Right forelimb (tissue), 1 donor: ENCODE results near the gene YIPF5.

ENCODE experiments used
- DNase-seq: peaks from one replicate; pipeline ENCODE4 v3.0.0-alpha.2; 2018

The YIPF5 gene

DNA sequence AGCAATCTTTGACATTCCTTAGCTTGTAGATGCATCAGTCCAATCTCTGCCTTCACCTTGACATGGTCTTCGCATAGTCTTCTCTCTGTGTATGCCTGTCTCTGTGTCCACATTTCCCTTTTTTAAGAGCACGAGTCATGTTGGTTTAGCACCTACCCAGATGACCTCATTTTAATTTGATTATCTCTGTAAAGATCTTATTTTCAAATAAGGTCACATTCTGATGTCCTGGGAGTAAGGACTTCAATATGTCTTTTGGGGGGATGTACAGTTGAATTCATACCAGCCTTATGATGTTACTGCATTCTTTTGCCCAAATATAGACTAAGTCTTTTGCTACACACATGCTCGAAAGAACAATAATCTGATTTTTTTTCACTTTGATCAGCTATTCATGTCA lies 7.1 kb upstream of the YIPF5 start:
- DNase-seq, result no peak

DNA sequence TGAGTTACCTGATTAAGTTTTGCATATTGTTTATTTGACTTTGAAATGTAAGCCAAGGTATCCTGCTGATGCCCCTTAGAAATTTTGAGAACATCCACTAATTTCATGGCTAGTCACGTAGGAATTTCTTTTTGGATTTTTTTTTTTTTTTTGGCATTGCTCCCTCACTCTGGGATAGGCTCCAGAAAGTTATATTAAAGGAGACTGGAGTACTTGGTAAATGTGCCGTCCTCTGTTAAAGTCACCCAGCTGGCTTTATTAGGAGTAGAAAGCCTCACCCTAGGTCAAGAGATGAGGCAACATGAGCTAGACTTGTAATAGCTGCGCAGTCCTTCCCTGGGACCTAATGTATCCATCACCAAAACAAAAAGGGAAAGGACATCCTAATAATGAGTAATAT lies 3.3 kb upstream of the YIPF5 start:
- no peak for DNase-seq

DNA sequence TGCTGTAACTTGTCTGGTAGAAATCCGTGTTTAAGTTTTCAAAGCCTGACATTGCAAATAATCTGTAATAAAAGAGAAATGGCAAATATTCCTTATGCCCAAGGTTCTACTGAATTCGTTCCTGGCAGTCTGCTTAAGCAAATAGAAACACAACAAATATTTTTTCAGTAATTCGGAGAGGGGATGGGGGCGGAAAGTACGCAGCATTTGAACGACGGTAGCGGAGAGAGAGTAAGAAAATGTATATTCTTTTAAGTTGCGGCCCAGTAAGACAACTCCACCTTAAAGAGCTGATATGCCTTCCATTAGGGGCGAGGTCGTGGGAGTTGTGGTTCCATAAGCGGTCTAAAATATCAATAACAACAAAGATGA lies 569 bp downstream of the YIPF5 start:
- DNase-seq, result no peak

DNA sequence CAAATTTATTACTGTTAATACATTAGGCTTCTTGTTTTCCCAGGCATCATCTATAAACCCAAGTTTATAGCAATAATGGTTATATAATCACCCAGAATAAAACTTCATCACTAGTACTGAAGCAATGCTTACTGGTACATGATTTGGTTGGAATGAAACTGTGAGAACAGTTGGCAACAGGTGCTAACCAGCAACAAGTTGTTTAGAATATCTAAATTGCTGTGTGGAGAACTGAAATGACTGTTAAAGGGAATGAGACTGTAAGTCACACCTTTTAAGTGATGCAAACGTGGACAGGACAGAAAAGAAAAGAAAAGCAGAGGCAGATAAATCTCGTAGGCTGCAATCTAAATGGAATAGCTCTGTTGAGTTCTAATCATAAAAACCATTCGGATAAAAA lies 2.5 kb downstream of the YIPF5 start:
- DNase-seq, result no peak

DNA sequence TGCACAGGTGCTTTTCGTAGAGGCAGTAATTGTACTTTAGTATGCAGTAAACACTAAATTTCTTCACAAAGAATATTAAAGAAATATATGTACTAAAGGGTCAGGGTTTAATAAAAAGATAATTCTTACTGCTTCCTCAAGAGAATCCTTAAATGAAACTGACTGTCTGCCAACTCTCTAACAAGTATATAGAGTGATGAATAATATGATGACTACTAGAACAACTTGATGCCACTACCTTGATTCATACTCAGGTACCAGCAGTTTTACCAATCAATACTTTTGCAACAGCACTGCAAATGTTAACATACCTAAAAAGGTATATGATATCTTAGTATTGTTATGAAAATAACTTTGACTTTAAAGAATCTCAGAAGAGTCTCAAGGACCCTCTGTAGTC lies 3.8 kb downstream of the YIPF5 start:
- no peak for DNase-seq

DNA sequence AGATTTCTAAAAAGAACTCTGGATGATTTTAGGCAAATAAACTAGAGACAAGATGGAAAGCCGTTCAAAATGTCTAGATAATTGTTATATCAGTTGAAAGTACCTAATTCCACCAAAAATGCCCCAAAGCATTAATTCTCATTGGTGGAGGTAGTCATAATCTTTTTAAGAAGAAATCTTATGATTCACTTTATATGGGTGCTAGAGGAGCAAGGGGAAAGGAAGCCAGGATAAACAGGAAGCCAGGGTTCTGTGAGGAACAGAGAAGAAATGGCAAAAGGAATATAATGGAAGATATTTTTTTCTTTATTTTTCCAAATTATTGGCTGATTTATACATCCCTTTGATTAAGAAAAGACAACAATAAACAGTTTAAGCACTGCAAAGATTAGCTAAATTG lies 7.8 kb downstream of the YIPF5 start:
- DNase-seq, result no peak

DNA sequence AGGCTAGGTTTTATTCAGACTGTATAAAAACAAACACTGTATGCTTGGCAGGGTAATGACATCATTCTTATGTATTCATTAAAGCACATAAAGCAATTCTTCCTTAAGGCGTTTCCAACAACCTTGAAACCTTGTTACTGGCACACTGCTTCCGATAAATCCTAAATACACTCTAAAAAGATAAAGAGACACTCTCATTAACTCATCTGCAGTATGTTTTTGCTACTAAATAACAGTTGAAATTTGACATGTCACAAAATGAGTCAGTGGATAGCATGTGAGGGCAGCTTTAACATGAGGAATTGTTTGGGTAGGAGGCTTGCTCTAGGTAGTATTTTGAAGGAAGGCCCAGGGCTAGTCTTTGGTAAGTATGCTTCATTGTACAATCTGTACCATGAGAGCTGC lies 13.7 kb downstream of the YIPF5 start:
- DNase-seq, result no peak

DNA sequence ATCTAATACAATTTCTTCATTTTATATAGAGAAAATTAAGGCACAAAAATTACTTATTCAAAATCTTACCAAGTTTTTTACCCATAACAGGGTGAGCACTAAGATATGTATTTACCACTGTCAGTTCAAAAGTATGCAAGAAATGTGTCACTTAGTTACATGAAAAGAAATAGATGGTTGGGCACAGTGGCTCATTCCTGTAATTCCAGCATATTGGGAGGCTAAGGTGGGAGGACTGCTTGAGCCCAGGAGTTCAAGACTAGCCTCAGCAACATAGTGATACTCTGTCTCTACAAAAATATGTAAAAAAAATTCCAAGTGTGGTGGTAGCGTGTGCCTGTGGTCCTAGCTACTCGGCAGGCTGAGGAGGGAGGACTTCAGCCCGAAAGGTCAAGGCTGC lies 19.4 kb downstream of the YIPF5 start:
- DNase-seq, result no peak

DNA sequence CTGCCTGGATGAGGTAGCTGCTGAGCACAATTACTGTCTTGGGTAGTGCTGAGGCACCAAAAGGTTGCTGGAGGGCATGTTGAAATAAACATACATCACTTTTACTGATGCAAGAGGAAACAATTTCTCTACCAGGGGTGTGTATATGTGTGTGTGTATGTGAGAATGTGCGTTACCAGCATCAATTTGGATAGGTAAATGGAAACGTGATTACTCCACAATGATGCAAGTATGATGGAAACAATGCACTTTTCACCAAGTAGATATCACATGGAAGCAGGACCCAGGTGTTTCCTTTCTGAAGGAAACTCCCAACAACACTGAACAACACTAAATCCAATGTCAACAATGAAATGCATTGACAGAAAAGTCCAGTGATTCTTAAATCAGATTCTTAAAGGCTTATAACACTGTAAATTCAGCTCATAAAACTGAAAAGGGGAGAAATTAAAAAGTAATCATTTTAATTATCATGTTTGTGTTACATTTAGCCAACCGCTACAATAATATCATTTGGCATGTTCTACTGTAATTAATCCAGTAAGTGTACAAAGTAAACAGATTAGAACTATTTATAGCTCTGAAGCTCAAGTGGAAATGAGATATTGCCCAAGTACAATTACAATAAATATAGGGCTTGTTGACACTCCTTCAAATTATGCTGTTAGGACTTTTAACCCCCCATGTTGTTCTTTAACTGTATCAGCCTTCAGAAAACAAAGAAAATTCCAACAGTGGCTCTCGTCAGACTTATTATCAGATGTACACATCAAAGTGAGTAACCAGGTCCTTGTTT lies 25.3 kb downstream of the YIPF5 start:
- no peak for DNase-seq

DNA sequence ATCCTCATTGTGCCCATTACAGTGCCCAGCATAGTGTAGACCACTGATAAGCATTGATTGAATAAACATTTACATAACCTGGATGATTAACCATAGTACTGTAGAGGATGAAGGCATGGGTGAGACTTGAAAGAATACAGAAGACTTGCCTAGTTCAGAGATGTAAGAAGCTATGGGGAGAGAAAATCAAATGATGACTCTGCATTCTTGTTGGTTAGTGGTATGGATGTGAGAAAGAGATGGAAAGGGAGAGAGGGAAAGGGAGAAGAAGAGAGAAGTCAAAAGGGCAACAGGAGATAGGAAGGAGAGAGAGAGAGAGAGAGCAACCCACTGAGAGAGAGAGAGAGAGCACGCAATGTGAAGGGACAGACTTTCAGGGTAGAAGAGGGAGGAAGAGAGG lies 26.8 kb downstream of the YIPF5 start:
- no peak for DNase-seq

DNA sequence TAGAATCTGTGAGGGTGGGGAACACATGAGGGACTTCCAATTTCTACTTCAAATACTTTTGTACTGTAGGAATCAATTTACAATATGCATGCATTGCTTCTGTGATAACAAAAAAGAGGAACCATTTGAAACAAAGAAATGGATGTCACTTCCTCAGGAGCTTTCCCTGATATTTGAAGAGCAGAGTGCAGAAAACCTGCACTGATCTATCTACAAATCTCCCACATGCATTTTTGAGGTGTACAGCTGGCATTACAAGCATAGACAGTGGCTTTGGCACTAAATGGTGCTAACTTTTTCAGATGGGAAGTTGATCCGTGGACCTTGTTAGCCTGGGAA lies 27.7 kb downstream of the YIPF5 start:
- DNase-seq, result no peak

DNA sequence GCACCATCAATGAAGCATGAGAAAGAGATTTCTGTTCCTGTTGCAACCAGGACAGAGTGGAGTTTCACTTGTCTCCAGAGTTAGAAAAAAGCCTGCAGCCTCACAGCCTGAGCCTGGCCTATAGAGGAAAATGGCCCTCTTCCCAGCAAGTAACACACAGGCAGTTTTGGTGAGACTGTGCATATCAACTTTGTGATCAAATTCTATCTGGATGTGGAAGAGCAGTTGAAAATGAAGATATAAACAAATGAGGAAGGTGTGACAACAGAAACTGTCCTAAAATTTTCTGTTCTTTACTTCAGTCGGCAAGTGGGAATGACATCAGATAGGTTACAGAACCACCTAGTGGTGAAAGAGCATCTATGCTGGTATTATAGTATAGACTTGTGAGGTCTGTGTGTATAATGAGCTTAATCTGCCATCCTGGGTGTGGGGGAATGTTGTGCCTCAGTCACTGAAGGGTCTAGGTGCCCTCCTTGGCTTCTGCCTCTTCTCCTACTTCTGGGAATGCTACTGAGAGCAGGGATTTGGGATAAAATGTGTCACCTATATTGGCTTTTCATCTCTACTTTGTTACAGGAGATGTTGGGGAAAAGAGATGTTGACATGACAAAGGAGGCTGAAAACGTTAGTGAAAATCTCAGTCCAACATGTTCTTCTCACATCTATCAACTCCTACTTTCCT lies 28.2 kb downstream of the YIPF5 start:
- DNase-seq, result no peak

DNA sequence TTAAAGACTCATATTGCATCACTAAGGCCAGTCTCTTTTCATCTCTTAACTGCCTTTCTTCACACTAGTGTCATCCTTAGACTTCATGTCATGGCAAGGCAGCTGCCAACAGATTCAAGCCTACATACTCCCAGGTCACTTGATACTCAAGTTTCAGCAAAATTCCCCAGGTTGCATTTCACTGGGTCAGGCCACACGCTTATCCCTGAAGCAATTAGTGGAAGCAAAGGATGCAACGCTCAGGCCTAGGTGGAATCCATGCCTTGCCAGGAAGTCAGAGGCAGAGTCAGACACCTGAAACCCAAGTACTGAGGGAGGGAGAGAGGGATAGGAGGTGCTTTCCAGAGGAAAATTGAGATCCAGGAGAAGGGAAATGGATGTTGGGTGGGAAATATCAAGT lies 28.9 kb downstream of the YIPF5 start:
- no peak for DNase-seq

DNA sequence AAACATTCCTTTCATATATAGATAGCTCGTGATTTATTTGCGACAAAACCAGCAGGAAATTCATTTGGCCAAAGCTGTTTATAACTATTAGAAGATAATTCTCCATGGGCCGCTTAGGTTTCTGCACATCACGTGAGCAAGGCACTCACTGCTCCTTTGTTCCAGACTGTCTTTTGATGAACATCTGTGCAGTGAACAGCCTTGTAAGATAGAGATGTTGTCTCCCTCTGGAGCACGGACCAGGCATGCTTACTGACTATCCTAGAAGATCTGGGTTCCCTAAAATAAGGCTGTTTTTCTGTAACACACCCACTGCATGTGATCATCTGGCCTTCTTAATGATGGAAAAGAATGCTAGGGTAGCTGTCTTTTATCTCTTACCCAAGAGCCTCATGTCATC lies 30.9 kb downstream of the YIPF5 start:
- no peak for DNase-seq

DNA sequence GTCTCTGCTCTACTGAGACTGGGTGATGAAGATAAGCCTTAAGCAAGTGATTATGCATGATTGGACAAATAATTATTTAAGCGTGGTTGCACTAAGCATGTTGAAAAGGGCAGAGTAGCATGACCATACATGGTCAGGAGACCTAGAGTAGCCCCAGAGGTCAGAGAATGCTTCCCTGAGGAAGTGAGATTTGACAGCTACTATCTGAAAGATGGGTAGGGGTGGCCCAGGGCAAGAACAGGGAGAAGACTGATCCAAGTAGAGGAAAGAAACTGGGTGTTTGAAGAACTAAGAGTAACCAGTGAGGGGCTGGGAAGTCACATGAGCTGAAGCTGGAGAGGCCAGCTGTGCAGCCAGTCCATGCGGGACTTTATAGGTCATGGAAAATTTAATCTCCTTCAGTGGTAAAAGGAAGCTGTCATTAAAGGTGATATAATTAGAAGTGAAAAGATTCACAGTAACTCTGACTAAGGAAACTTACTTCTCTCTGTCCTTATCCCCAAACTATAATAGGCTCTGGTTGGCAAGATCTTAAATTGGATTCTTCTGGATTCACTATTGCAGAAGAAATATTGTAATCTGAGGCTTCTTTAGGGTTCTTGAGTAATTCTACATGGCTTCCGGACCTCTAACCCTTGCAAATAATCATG lies 35.2 kb downstream of the YIPF5 start:
- no peak for DNase-seq

DNA sequence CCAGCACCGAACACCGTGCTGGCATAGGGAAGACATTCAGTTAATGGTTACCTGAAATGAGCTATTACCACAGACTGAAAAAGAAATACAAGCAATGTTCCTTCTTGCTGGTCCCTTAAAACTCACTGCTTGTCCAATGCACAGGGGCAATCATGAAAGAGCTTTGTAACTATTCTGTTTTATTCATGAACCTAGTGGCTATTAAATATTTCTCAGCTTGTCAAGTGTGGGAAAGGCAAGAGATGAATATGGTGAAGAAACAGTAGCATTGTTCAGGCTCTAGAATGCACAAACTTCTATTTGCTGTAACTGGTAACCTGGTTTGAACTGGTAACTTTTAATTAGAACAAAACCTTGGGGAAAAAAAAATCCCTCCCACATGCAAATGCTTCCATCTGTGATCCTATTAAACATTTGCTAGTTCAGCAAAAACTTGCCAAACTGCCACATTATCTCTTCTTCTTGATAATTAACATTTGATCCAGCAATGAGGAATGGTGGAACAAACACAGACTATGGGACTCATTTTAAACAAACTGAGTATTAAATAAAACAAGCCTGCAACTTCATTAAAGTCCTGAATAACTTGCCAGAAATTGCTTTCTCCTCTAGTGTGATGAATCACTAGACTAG lies 36.1 kb downstream of the YIPF5 start:
- no peak for DNase-seq

DNA sequence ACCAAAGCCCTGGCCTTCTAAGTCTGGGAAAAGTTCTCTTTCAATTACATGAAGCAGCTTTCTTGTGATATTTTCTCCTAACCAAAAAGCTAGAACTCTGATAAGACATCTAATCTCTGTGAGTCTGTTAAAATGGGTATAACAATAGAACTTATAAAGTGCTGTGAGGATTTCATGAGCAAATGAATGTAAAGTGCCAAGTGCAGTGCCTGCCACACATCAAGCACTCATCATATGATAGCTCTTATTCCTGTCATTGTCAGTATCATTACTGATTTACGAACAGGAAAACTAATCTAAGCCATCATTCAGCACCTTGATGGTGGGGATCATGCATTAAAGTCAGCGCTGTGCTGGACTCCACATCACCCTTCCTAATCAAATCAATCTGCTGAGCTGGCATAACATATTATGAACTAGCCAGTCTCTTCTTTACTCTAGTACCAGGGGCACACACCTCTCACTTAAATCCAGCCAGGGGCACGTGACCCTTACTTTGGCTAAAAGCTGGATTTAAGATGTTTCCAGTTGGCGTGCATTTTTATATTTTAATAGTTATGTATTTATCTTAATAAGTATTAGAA lies 37.3 kb downstream of the YIPF5 start:
- no peak for DNase-seq

DNA sequence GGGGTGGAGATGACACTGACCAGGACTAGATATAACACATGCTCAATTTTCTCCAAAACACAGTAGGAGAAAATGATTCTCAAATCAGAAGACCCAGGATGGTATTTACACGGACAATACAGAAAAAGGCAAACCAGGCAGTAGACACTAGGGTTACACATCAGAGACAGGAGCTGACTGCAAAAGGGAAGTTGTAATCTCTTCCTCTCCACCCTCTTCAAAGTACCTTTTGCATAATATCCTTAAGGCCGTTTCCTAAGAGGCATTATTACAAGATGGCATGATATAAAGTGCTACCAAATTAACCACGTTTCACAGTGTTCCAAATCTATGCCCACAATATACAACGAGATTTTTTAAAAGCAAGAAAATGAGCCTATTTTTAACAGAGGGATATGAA lies 39.2 kb downstream of the YIPF5 start:
- DNase-seq, result no peak

DNA sequence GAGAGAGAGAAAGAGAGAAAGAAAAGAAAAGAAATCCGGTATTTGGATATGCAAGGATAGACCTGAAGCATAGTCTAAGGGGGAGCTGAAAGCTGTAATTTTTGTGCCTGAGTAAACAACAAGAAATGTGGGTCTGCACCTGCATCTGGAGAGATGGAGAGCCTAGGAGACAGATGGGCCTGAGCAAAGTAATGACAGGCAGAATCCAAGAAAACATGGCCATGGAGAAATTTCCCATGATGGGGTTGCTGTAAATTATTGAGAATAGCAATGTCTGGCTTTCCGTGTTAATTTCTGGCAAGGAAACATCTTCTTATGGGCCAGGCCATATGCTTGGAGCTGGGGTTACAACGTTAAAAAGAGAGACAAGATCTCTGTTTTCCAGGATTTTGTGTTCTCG lies 40.2 kb downstream of the YIPF5 start:
- no peak for DNase-seq

DNA sequence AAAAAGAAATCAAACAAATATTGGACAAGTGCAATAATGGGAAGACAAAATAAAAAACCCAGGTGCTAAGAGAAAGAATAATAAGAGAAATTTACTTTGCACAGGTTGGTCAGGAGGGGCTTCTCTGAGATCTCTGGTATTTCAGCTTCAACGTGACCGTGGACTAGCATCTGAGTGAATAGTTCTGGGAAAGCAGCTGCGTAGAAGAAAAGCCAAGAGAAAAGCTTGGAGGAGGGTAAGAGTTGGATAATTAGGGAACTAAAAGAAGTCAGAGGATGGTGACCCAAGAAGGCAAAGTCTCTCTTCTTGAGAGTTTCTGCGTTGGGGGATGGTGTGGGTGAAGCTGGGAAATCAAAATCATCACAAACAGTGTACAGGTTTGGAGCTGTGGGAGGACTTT lies 41.6 kb downstream of the YIPF5 start:
- DNase-seq, result no peak

DNA sequence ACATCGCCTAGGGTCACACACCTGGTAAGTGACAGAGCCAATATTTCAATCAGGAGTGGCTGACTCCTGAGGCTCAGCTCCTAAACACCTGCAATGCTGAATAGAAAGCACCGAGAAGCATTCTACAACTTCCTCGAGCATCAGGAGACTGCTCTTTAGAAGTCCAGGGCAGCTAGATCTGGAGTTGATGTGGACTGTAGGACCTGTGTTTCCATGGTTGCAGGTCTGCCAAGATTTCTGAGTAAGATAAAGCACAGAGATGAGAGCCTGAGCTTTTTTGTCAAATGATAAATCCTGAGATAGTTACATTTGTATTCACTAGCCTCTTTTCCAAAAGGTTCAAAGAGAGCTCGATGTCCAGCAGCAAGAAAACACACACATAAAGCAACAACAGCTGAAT lies 43.8 kb downstream of the YIPF5 start:
- no peak for DNase-seq

DNA sequence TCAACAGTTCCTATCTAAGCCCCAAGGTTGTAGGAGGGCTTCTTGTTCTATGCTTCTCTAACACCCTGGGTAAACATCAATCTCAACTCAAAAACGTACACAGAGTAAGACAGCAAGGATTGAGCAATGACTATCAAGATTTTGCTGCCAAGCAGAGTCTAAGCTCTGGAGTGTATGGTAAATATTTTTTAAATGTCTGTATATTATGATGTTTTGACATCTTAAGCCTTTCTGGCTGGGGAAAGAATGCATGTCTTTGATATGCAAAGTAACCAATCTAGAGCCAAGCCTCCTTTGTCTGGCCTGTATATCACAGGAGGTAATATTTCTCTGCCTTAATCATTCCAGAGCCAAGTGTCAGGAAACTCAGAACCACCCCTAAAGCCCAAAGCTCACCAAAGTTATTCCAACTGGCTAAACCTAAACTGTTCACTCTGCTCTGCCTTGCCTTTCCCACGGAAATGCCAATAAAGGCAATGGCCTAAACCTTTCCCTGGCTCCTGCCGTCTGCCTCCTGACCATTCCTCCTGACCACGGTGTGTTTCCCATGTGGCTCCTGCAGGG lies 45.2 kb downstream of the YIPF5 start:
- no peak for DNase-seq

DNA sequence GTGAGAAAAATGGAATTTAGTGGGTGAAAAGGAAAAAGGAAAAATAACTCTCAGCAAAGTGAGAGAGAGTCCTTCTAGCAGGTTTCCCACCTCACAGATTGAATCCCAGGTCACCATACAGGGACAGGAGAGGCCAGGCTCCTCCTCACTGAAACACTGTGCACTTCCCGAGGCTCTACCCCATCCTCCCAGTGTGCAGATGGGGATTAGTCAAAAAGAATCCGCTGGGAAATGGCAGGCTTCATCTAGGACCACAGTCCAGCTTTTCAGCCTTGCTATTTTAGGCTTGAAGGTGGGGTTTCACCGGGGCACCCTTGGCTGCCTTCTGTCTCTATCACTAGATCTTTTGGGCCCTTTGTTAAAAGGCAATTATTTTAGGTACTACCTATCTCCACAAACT lies 47.8 kb downstream of the YIPF5 start:
- DNase-seq, result no peak
